Hepatocyte (in vitro differentiated cells): ENCODE measurements around the gene ZBTB16. TPM values are rescaled to one million over a fixed set of nuclear protein-coding genes. Genes with fewer than 3 reads are reported as not detected.

Experiments
- DNase-seq: peaks from one replicate; pipeline ENCODE4 v3.0.0-alpha.2; 2016; ENCODE audit warnings: low spot score
- H2AFZ ChIP-seq: fragments of 200-600 bp; sonication (generic); 2 replicates; pipeline ENCODE4 v1.6.0; 2016; ENCODE audit warnings: antibody characterized with exemption, mild to moderate bottlenecking
- H3K27ac ChIP-seq: fragments of 200-600 bp; sonication (generic); 2 replicates; pipeline ENCODE4 v1.5.1; 2016; ENCODE audit warnings: mild to moderate bottlenecking
- H3K27me3 ChIP-seq: fragments of 200-600 bp; sonication (generic); 2 replicates; pipeline ENCODE4 v1.6.1; 2016
- H3K36me3 ChIP-seq: fragments of 200-600 bp; sonication (generic); replicated peaks from 2 replicates; pipeline ENCODE4 v1.5.1; 2016; ENCODE audit warnings: low read depth; ENCODE audit not compliant: insufficient read depth
- H3K4me1 ChIP-seq: fragments of 200-600 bp; sonication (generic); 2 replicates; pipeline ENCODE4 v1.5.1; 2016; ENCODE audit warnings: mild to moderate bottlenecking, moderate library complexity; ENCODE audit not compliant: insufficient read depth
- H3K4me2 ChIP-seq: fragments of 200-600 bp; sonication (generic); 2 replicates; pipeline ENCODE4 v1.6.0; 2016
- H3K4me3 ChIP-seq: fragments of 200-600 bp; sonication (generic); 2 replicates; pipeline ENCODE4 v1.5.1; 2016; ENCODE audit warnings: mild to moderate bottlenecking
- H3K79me2 ChIP-seq: fragments of 200-600 bp; sonication (generic); 2 replicates; pipeline ENCODE4 v1.6.0; 2017; ENCODE audit warnings: mild to moderate bottlenecking
- H3K9me2 ChIP-seq: fragments of 200-600 bp; sonication (generic); replicated peaks from 2 replicates; pipeline ENCODE4 v1.6.0; 2017; ENCODE audit warnings: mild to moderate bottlenecking; ENCODE audit not compliant: insufficient read depth
- H3K9me3 ChIP-seq: fragments of 200-600 bp; sonication (generic); 2 replicates; pipeline ENCODE4 v1.5.1; 2016; ENCODE audit warnings: low read depth, mild to moderate bottlenecking
- H4K20me1 ChIP-seq: fragments of 200-600 bp; sonication (generic); 2 replicates; pipeline ENCODE4 v1.6.0; 2016; ENCODE audit warnings: mild to moderate bottlenecking; ENCODE audit not compliant: insufficient read depth, poor library complexity, severe bottlenecking
- EZH2 ChIP-seq: fragments of 200-600 bp; sonication (generic); IDR thresholded peaks from 2 replicates; pipeline ENCODE4 v1.6.1; 2016; ENCODE audit warnings: antibody characterized with exemption, mild to moderate bottlenecking, borderline replicate concordance
- EZH2phosphoT487 ChIP-seq: fragments of 200-600 bp; sonication (generic); IDR thresholded peaks from one replicate; pipeline ENCODE4 v1.6.1; 2018; ENCODE audit warnings: antibody characterized with exemption, mild to moderate bottlenecking, low read depth, moderate library complexity; ENCODE audit not compliant: unreplicated experiment, severe bottlenecking
- WGBS: methylation state at CpG from one replicate; pipeline ENCODE4 v1.1.6; 2016; ENCODE audit warnings: low lambda C conversion rate; ENCODE audit errors: missing lambda C conversion rate; 5-methylcytosine and 5-hydroxymethylcytosine counted together
- polyA plus RNA-seq: library from polyadenylated mRNA; unstranded; fragments of >200 nt; fragmentation: Nextera tagmentation; extraction: Ambion mirVana; gene quantifications from 2 replicates; pipeline ENCODE4 v1.2.1, GENCODE V29; 2016
- total RNA-seq: library from RNA; depleted of rRNA; stranded (reverse); fragments of >200 nt; gene quantifications from 2 replicates; pipeline ENCODE4 v1.2.3, GENCODE V29; 2014
- TF ChIP-seq, protein P1 (sequence below): fragments of 200-600 bp; sonication (generic); IDR thresholded peaks from 2 replicates; pipeline ENCODE4 v1.5.1; 2016; ENCODE audit warnings: antibody characterized with exemption, mild to moderate bottlenecking; ENCODE audit not compliant: poor library complexity

ZBTB16 gene
- total and polyA plus RNA-seq, 2 experiments from 2014 or later, result 30.1 to 52.3 TPM

DNA sequence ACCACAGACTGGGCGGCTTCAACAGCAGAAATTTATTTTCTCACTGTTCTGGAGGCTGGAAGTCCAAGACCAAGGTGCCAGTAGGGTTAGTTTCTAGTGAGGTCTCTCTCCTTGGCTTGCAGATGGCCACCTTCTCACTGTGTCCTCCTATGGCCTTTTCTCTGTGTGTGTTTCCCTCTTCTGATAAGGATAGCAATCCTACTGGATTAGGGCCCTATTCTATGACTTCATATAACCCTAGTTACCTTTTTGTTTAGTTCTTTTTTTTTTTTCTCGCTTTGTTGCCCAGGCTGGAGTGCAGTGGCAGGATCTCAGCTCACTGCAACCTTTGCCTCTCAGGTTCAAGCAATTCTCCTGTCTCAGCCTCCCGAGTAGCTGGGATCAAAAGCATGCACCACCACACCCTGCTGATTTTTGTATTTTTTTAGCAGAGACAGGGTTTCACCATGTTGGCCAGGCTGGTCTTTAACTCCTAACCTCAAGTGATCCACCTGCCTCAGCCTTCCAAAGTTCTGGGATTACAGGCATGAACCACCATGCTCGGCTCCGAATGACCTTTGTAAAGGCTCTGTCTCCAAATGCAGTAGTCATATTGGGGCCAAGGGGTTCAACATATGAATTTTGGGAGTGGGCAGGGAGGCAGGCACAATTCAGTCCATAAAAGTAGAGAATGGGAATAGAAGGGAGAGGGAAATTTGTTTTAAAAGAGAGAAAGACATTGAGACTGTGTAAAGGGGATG, 211.2 kb downstream of the ZBTB16 start:
- 90% methylated on average over 5 of the region's 5 CpGs for WGBS

DNA sequence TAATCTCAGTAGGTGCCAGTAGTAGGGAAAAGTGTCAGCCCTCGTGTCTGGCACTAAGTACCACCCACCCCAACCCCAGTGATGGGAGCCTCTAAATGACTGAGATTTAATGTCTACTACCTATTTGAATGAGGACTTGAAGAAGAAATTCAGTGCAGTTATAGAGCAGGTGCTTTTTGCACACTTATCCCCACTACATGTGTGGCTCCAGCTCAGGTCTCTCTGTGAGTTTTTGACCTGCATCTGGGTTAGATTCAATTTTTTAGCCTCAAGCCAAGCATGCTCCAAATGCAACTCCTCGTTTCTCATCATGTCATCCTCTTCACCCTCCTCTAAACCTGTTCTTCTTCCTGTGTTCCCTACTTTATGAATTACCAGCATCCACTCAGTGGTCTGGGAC, 211.8 kb downstream of the ZBTB16 start:
- no peaks in the 10 kb centered on the region for H3K9me3 ChIP-seq
- H3K4me1 ChIP-seq, result no peaks in the 10 kb centered on the region
- TF ChIP-seq, protein P1, sequence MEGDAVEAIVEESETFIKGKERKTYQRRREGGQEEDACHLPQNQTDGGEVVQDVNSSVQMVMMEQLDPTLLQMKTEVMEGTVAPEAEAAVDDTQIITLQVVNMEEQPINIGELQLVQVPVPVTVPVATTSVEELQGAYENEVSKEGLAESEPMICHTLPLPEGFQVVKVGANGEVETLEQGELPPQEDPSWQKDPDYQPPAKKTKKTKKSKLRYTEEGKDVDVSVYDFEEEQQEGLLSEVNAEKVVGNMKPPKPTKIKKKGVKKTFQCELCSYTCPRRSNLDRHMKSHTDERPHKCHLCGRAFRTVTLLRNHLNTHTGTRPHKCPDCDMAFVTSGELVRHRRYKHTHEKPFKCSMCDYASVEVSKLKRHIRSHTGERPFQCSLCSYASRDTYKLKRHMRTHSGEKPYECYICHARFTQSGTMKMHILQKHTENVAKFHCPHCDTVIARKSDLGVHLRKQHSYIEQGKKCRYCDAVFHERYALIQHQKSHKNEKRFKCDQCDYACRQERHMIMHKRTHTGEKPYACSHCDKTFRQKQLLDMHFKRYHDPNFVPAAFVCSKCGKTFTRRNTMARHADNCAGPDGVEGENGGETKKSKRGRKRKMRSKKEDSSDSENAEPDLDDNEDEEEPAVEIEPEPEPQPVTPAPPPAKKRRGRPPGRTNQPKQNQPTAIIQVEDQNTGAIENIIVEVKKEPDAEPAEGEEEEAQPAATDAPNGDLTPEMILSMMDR, result no peak
- TF ChIP-seq EZH2phosphoT487, result no peak
- TF ChIP-seq EZH2, result no peak
- H3K4me2 ChIP-seq, result no peak overlapping the region
- H3K9me2 ChIP-seq, result no peaks in the 10 kb centered on the region
- H4K20me1 ChIP-seq, result no peaks in the 10 kb centered on the region
- 70% methylated on average over 2 of the region's 2 CpGs for WGBS
- H3K4me3 ChIP-seq, result no peak overlapping the region
- peaks cover 4% of the 10 kb centered on the region for H3K27me3 ChIP-seq
- DNase-seq, result no peak
- H3K27ac ChIP-seq, result no peak overlapping the region
- no peaks in the 10 kb centered on the region for H3K36me3 ChIP-seq
- H2AFZ ChIP-seq, result no peak overlapping the region
- no peaks in the 10 kb centered on the region for H3K79me2 ChIP-seq

More for the DNA sequence above, 211.2 kb downstream of the ZBTB16 start:
- Histone ChIP-seq H3K9me3 (no peaks in the 10 kb centered on the region), H4K20me1 (no peaks in the 10 kb centered on the region), H3K79me2 (no peaks in the 10 kb centered on the region), H3K4me2 (no peak overlapping the region), H3K4me3 (no peak overlapping the region), H2AFZ (no peak overlapping the region), H3K4me1 (no peaks in the 10 kb centered on the region), H3K27ac (no peak overlapping the region), H3K27me3 (peaks cover 4% of the 10 kb centered on the region), H3K9me2 (no peaks in the 10 kb centered on the region), H3K36me3 (no peaks in the 10 kb centered on the region)
- DNase-seq, result no peak
- TF ChIP-seq, protein P1, result no peak
- TF ChIP-seq EZH2, result no peak
- TF ChIP-seq EZH2phosphoT487, result no peak

DNA sequence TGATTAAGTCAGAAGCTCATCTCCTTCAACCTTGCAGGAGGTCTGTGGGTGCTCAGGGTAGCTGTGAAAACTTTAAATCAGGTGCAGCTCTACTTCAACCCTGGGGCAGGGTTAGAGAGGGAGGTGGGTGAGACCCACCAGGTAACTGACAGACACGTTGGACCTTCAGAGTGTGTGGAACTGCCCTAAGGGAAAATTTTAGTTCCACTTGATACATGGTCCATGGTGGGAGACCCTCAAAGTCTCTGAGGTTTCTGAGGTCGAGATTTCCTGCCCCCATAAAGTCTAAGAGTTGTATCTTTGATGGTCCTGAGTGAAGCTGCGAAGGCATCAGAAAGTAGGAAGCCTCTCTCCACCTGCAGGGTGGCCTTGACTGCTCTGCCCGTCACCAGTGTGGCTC, 212.8 kb downstream of the ZBTB16 start:
- Histone ChIP-seq H3K79me2 (no peaks in the 10 kb centered on the region), H3K4me3 (no peak overlapping the region), H3K4me1 (no peaks in the 10 kb centered on the region), H3K27me3 (peaks cover 4% of the 10 kb centered on the region), H3K9me2 (no peaks in the 10 kb centered on the region), H3K4me2 (no peak overlapping the region), H3K9me3 (no peaks in the 10 kb centered on the region), H3K27ac (no peak overlapping the region), H4K20me1 (no peaks in the 10 kb centered on the region), H3K36me3 (no peaks in the 10 kb centered on the region), H2AFZ (no peak overlapping the region)
- TF ChIP-seq, protein P1, result no peak
- TF ChIP-seq EZH2phosphoT487 (no peak), EZH2 (no peak)
- 83% methylated on average over 4 of the region's 4 CpGs for WGBS
- no peak for DNase-seq
